GM19452 (cell line): ENCODE results near the gene DBN1.
"Not testable (repeated sequence)": the region's sequence is repeated elsewhere in the genome, so short reads cannot be mapped to it uniquely, and the experiment has no call there.

ENCODE experiments used
- ATAC-seq: cut with Tn5 transposase; IDR thresholded peaks from one replicate; pipeline ENCODE4 v1.9.1; 2021; ENCODE audit not compliant: unreplicated experiment

Gene DBN1

DNA sequence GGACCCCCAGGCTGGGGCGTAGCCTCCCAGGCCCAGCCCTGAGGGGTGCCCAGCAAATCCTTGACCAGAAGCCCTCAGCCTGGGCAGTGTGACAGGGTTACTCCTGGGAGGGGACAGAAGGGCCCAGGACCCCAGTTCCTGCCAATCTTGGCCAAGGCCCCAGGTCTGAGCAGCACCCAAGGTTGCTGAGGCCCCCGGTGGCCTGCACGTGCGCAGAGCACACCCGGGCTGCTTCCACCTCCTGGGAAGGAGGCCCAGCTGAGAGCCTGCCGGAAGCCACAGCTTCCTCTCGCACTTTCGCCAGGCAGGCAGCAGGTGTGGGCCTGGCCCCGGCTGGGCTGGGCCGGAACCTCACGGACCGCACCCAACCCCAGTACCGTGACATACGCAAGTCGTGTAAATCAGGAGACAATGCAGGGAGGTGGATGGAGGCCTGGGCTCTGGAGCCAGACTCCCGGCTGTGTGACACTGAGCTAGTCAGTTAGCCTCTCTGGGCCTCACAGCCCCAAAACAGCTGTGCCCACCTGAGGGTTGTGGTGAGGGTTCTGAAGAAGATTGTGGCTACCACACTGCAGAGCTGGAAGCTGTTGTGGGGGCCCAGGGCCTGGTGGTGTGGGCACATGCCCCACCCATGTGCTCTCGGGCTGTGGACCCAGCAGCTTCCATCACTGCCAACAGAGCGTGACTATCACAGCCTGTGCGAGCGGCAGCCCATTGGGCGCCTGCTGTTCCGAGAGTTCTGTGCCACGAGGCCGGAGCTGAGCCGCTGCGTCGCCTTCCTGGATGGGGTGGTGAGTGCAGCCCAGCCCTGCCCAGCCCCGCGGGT, 41.9 kb downstream of the DBN1 start:
- ATAC-seq = peak; percentile 45

GRCh38 chr5:177430972-177431316, 42.5 kb downstream of the DBN1 start:
- no peak for ATAC-seq

DNA sequence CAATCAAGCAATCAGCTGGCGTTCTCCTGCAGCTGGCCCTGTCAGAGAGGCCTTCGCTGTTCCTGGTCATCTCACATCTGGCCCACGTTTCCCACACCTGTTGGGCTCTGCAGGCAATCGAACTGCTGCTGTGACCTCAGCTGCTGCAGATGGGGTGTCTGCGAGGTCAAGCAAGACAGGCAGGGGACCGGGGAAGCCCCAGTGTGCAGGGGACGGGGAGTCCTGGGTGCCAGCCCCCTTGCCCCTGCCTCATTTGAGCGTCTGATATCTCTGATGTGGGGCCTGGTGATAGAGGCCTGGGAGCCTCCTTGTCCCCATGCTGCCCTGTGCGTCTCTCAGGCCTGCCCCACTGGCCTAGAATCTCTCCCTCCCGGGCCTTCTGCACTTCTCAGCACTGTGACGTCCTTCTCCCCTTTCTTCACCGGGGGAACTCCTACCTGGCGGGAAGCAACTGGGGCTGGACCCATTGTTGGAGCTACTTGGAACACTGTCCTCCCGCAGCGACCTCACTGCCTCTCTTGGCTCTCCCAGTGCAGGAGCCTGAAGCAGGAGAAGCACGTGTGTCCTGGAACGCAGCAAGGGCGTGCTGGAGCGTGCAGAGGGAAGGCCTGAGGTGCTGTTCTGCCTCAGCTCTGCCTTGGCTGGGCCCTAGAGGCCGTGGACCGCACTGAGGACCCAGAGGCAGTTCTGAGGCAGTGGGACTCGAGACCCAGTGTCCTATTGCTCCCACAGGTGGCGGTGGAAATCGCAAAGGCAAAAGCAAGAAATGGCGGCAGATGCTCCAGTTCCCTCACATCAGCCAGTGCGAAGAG, 43.1 kb downstream of the DBN1 start:
- no peak for ATAC-seq

- ATAC-seq = no peak
Observed at GRCh38 chr5:177429248-177430040, 44.0 kb downstream of the DBN1 start.

DNA sequence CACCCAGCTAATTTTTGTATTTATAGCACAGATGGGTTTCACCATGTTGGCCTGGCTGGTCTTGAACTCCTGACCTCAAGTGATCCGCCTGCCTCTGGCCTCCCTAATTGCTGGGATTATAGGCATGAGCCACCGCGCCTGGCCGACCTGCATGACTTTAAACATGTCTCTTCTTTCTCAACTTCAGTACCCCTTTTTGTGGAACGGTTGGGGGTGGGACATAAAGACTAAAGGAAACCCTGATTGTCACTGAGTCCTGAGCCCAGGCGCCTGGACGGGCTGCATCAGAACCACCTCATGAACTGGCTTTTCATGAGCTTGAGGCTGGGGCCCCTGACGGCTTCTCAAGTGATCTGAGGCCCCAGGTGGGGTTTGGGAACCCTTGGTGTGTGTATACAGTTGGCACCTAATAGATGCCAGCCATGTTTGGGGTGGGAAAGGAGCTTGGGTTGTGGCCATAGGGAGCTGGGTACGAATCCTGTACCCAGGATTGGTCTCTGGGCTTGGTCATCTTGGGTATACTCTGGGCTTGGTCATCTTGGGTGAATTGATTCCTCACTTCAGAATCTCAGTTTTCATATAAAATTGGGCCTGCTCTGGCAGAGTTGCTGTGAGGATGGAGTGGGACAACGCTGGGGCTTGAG, 44.7 kb downstream of the DBN1 start:
- no peak for ATAC-seq

DNA sequence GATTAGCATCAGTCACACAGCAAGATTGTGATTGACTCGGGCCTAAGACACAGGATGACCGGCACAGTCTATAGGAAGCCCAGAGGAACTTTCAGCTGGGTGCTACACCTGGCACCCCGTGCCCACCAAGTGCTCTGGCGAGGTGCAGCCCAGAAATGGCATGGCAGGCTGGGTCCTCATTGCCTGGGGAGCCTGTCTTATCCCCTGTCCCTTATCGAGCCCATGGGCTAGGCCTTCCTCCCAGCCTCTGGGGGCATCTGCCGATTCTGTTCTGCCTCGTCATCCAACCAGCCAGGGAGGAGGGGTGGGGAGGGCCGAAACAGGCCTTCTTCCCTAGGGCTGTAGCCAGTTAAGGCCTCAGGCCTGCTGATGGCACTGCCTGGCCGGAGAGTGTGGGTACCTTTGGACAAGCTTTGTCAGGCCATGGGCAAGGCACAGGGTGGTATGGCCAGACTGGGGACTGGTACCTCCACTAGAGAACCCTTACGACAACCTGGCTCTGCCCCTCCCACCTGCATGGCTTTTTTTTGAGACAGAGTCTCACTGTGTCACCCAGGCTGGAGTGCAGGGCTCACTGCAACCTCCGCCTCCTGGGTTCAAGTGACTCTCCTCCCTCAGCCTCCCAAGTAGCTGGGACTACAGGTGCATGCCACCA, 45.4 kb downstream of the DBN1 start:
- ATAC-seq = no peak

DNA sequence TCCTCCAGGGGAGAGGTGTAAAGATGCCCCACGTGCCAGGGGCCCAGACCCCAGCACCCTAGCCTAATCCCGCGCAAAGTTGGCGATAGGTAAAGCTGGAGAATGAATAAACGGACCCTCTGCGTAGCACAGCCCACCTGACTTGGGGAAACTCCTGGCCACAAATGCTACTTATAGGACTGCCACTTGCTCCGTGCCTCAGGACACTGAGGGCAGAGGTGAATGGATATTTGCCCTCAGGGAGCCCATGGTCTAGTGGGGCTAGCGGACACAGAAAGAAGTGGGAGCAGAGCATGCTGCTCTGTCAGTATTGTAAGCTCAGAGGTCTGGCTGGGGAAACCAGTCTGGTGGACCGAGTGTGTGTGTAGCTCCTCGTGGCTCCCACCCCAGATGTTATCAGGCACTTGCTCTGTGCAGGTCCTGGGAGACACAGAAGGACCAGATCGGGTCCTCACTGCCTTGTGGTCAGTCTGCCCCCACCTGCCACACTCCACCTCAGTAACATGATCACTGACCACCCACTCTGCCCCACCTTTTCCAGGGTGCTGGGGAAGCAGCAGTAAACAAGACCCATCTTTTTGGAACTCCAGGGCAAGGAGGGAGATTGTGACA, 46.1 kb downstream of the DBN1 start:
- ATAC-seq = no peak

DNA sequence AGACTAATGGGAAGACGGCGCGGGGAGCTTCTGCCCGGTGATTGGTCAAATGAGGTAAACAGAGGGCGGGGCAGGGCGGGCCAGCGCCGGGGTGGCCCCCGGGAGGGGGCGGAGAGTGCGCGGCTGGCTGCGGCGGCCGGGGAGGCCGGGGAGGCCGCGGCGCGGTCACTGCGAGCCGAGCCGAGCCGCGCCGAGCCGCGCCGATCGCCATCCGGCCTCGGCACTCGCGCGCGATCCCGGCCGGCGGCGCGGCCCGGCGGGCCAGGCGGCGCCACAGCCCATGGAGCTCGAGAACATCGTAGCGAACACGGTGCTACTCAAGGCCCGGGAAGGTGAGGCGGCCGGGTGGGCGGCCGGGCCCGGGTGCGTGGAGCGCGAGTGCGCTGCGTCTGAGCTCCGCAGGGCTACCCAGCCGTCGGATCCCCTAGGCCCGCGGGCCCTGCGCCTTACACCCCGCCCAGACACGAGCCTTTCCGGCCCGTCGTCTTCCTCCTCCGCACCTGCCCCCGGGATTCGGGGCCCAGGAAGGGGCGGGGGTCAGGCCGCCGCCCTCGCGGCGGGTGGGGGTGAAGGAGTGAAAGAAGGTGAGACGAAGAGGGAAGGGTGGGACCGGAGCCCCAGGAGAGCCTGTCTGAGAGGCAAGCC, 46.7 kb downstream of the DBN1 start, which contains the start of gene GRK6:
Gene GRK6, plus strand, starts transcription at position 111 of the 645 bp plus-strand sequence. Its CDS starts 170 bp downstream, at position 281.
- ATAC-seq = peak; percentile 5

- ATAC-seq = peak; percentile 73
Observed at GRCh38 chr5:177425801-177426565, 47.5 kb downstream of the DBN1 start.

- ATAC-seq = no peak
Observed at GRCh38 chr5:177425196-177425800, 48.1 kb downstream of the DBN1 start.

- no peak for ATAC-seq
Observed at GRCh38 chr5:177423671-177424070, 49.8 kb downstream of the DBN1 start.

- no peak for ATAC-seq
Observed at GRCh38 chr5:177421062-177421798, 52.2 kb downstream of the DBN1 start.

- ATAC-seq = not testable (repeated sequence)
Observed at GRCh38 chr5:177420472-177420871, 53.0 kb downstream of the DBN1 start.

DNA sequence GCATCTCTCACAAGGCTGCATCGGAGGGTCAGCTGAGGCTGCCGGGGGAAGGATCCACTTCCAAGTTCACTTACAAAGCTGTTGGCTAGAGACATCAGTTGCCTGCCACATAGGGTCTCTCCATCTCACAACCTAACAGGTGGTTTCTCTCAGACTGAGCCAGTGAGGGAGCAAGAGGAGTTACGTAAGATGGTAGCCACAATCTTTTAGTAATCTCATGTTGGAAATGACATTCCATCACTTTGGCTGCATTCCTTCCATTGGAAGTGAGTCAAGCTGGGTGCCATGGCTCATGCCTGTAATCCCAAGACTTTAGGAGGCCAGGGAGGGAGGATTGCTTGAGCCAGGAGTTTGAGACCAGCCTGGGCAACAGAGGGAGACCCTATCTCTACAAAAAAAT, 54.4 kb downstream of the DBN1 start:
- no peak for ATAC-seq

- ATAC-seq = not testable (repeated sequence)
Observed at GRCh38 chr5:177417081-177417480, 56.4 kb downstream of the DBN1 start.

GRCh38 chr5:177414481-177414880, 59.0 kb downstream of the DBN1 start:
- no peak for ATAC-seq

- peak; percentile 66 for ATAC-seq
Observed at GRCh38 chr5:177412603-177413233, 60.7 kb downstream of the DBN1 start.
